Esophagus muscularis mucosa (tissue), 3 donors: ENCODE results near the gene GNL1.

ENCODE experiments used
- POLR2A ChIP-seq: fragments of 450-650 bp; IDR thresholded peaks from one replicate; pipeline ENCODE4 v1.6.1; 2017; ENCODE audit warnings: antibody characterized with exemption, moderate library complexity, mild to moderate bottlenecking, low read depth
- TF ChIP-seq, protein P1 (sequence below), 3 experiments: fragments of 200-600 bp in 2 of 3; fragments of 450-650 bp in 1 of 3; sonication (generic) in 2 of 3; IDR thresholded peaks; one replicate each; pipeline ENCODE4 v1.5.1; 2017 to 2019; ENCODE audit warnings: antibody characterized with exemption in 3 of 3, mild to moderate bottlenecking in 2 of 3, moderate library complexity in 1 of 3

GRCh38 chr6:30495993-30496392, 60.3 kb downstream of the GNL1 start:
- TF ChIP-seq, protein P1, sequence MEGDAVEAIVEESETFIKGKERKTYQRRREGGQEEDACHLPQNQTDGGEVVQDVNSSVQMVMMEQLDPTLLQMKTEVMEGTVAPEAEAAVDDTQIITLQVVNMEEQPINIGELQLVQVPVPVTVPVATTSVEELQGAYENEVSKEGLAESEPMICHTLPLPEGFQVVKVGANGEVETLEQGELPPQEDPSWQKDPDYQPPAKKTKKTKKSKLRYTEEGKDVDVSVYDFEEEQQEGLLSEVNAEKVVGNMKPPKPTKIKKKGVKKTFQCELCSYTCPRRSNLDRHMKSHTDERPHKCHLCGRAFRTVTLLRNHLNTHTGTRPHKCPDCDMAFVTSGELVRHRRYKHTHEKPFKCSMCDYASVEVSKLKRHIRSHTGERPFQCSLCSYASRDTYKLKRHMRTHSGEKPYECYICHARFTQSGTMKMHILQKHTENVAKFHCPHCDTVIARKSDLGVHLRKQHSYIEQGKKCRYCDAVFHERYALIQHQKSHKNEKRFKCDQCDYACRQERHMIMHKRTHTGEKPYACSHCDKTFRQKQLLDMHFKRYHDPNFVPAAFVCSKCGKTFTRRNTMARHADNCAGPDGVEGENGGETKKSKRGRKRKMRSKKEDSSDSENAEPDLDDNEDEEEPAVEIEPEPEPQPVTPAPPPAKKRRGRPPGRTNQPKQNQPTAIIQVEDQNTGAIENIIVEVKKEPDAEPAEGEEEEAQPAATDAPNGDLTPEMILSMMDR (IDR thresholded peaks at IDR 0.05): no peak
- TF ChIP-seq POLR2A: no peak
